Epithelial cell of proximal tubule (primary cell): ENCODE data around the gene CPLX3. TPM values are rescaled to one million over a fixed set of nuclear protein-coding genes. Genes with fewer than 3 reads are reported as not detected.

Experiments
- DNase-seq: peaks from one replicate; pipeline ENCODE4 v3.0.0-alpha.2; 2011; ENCODE audit warnings: low read depth
- H3K4me3 ChIP-seq: 2 replicates; pipeline ENCODE4 v1.5.1; 2011; ENCODE audit warnings: low read depth, mild to moderate bottlenecking, low read length
- CTCF ChIP-seq: conservative IDR thresholded peaks from 2 replicates; pipeline ENCODE4 v1.5.1; 2012; ENCODE audit warnings: low read depth, mild to moderate bottlenecking, low read length
- total RNA-seq: library from RNA; depleted of rRNA; stranded (reverse); fragments of >200 nt; gene quantifications from 2 replicates; pipeline ENCODE4 v1.2.3, GENCODE V29; 2015

CPLX3 gene
- total RNA-seq, 1 donor from 2014 or later = not detected

GRCh38 chr15:74807282-74807681 is 19.1 kb upstream of the CPLX3 start:
- H3K4me3 ChIP-seq = no peak overlapping the region
- no peak for DNase-seq
- no peak for TF ChIP-seq CTCF

DNA sequence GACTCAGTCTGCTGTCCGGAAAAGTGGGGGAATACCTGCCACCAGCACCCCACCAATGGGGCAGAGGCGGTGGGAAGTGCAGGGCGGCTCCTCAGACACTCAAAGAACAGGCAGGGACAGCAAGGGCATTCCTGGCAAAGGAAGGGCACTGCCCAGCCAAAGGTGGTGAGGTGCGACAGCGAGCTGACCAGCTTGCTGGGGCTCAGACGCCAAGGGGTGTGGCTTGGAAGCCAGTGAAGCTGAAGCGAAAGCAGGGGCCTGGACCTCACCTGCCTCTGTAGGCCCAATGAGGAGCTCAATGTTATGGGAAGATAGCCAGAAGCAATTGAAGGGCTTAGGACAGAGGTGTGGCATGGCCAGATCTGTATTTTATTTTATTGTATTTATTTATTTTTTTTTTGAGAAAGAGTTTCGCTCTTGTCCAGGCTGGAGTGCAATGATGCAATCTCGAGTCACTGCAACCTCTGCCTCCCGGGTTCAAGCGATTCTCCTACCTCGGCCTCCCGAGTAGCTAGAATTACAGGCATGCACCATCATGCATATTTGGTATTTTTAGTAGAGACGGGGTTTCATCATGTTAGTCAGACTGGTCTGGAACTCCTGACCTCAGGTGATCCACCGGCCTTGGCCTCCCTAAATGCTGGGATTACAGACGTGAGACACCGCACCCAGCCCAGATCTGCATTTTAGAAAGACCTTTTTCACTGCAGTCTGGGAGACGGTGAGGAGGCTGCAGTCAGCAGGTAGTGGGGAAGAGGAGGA is 18.2 kb upstream of the CPLX3 start:
- no peak for TF ChIP-seq CTCF
- no peak for DNase-seq

DNA sequence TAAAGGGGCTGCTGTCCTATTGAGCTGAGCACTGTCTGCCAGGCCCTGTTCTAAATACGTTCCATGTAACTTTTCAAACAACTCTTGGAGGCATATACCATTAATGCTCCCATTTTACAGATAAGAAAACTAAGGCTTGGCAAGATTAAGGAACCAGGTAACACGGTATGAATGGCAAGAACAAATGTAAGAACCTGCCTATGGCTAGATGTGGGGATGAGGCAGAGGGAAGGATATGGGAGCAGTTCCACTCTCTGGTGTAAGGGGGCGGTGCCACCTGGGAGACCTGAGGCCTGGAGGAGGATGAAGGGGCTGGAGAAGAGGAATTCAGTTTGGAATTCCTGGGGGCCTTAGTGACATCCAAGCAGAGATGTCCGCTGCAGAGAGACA is 17.6 kb upstream of the CPLX3 start:
- H3K4me3 ChIP-seq = no peak overlapping the region
- TF ChIP-seq CTCF = no peak

More for the DNA sequence above, 18.2 kb upstream of the CPLX3 start:
- no peak overlapping the region for H3K4me3 ChIP-seq

GRCh38 chr15:74809242-74809641 is 17.2 kb upstream of the CPLX3 start:
- no peak for DNase-seq
- TF ChIP-seq CTCF = no peak
- no peak overlapping the region for H3K4me3 ChIP-seq

More for the DNA sequence above, 17.6 kb upstream of the CPLX3 start:
- DNase-seq = no peak

- TF ChIP-seq CTCF = no peak
- no peak for DNase-seq
- H3K4me3 ChIP-seq = no peak overlapping the region
These were observed 16.5 kb upstream of the CPLX3 start for GRCh38 chr15:74809956-74810355.

- no peak for DNase-seq
- no peak within 1 kb of the TSS for H3K4me3 ChIP-seq
- no peak for TF ChIP-seq CTCF
These were observed 13.9 kb upstream of the CPLX3 start, which contains the start of gene LMAN1L for GRCh38 chr15:74812533-74812932. Gene LMAN1L (plus strand): TSS chr15:74812835. CDS start chr15:74812855, 20 bp downstream.
